ENCODE results near the gene SESN1. TPM values are rescaled to one million over a fixed set of nuclear protein-coding genes. Genes with fewer than 3 reads are reported as not detected.
A peak's percentile ranks its signal among the peaks of the same experiment; 100 is the strongest.

Gene SESN1
- polyA plus RNA-seq, 1 experiment, result 9.1 TPM

GRCh38 chr6:108947114-108947854 is 147.4 kb downstream of the SESN1 start:
- Histone ChIP-seq H3K36me3 (ENCODE audit: control insufficient read depth, insufficient read depth, low read length) (no peaks in the 10 kb centered on the region), H3K4me3 (ENCODE audit: low read depth, low read length) (no peak overlapping the region), H3K27me3 (ENCODE audit: control insufficient read depth, insufficient read depth, low read length) (no peaks in the 10 kb centered on the region)
- POLR2A ChIA-PET, result interaction anchor here (0.6 kb wide), 2 partner anchors 17 to 292 kb away, joined by 4 to 10 read pairs; no protein-coding TSS in a partner anchor
- no peak for TF ChIP-seq CTCF (IDR thresholded peaks at IDR 0.05; ENCODE audit: insufficient read depth, low read depth, low read length)
- CTCF ChIA-PET, result interaction anchor here (0.8 to 1.7 kb wide), 3 partner anchors 76 to 436 kb away, joined by 3 read pairs; no protein-coding TSS in a partner anchor
- DNase-seq (ENCODE audit: low read depth), result peak; percentile 75

- no peak for DNase-seq (ENCODE audit: low read depth)
- Histone ChIP-seq H3K4me3 (ENCODE audit: low read depth, low read length) (no peak overlapping the region), H3K27me3 (ENCODE audit: control insufficient read depth, insufficient read depth, low read length) (no peaks in the 10 kb centered on the region), H3K36me3 (ENCODE audit: control insufficient read depth, insufficient read depth, low read length) (no peaks in the 10 kb centered on the region)
- ChIA-PET CTCF (interaction anchor here (1.3 to 1.7 kb wide), 3 partner anchors 75 to 436 kb away, joined by 3 read pairs; no protein-coding TSS in a partner anchor), POLR2A (interaction anchor here (0.7 kb wide), 1 partner anchor 329 kb away, joined by 4 read pairs; no protein-coding TSS in a partner anchor)
- no peak for TF ChIP-seq CTCF (IDR thresholded peaks at IDR 0.05; ENCODE audit: insufficient read depth, low read depth, low read length)
Observed at GRCh38 chr6:108946695-108947094, 148.0 kb downstream of the SESN1 start.

- H3K27me3 ChIP-seq (ENCODE audit: control insufficient read depth, insufficient read depth, low read length), result no peaks in the 10 kb centered on the region
- DNase-seq (ENCODE audit: low read depth), result no peak
- TF ChIP-seq CTCF (IDR thresholded peaks at IDR 0.05; ENCODE audit: insufficient read depth, low read depth, low read length), result no peak
- H3K4me3 ChIP-seq (ENCODE audit: low read depth, low read length), result peak overlapping the region; percentile 5; the same call in 1 of the 2 replicates
- H3K36me3 ChIP-seq (ENCODE audit: control insufficient read depth, insufficient read depth, low read length), result no peaks in the 10 kb centered on the region
- POLR2A ChIA-PET, result interaction anchor here (0.7 kb wide), 1 partner anchor 328 kb away, joined by 4 read pairs; no protein-coding TSS in a partner anchor
- CTCF ChIA-PET, result interaction anchor here (0.8 to 1.8 kb wide), 6 partner anchors 23 to 404 kb away, joined by 3 to 5 read pairs (median 4); no protein-coding TSS in a partner anchor
Observed at GRCh38 chr6:108945681-108946159, 148.9 kb downstream of the SESN1 start.

- no peak for TF ChIP-seq CTCF (IDR thresholded peaks at IDR 0.05; ENCODE audit: insufficient read depth, low read depth, low read length)
- CTCF ChIA-PET, result interaction anchor here (1.1 to 1.8 kb wide), 6 partner anchors 14 to 403 kb away, joined by 3 to 5 read pairs (median 3); no protein-coding TSS in a partner anchor
- peak; percentile 93 for DNase-seq (ENCODE audit: low read depth)
- H3K27me3 ChIP-seq (ENCODE audit: control insufficient read depth, insufficient read depth, low read length), result no peaks in the 10 kb centered on the region
- no peaks in the 10 kb centered on the region for H3K36me3 ChIP-seq (ENCODE audit: control insufficient read depth, insufficient read depth, low read length)
- H3K4me3 ChIP-seq (ENCODE audit: low read depth, low read length), result peak overlapping the region; percentile 5; the same call in 1 of the 2 replicates
- POLR2A ChIA-PET, result no interaction called here
Observed at GRCh38 chr6:108944707-108945680, 149.7 kb downstream of the SESN1 start.
